Mucosa of descending colon (tissue), 3 donors: ENCODE data around the gene PGM2. TPM values are rescaled to one million over a fixed set of nuclear protein-coding genes. Genes with fewer than 3 reads are reported as not detected.
"Not testable (repeated sequence)": the region's sequence is repeated elsewhere in the genome, so short reads cannot be mapped to it uniquely, and the experiment has no call there.

ENCODE experiments used
- ATAC-seq: fragments of 200-7000 bp; cut with Tn5 transposase; one replicate; pipeline ENCODE4 v1.9.1; 2020; ENCODE audit warnings: mild to moderate bottlenecking, moderate library complexity
- DNase-seq, 3 donors: peaks; one replicate each; pipeline ENCODE4 v3.0.0-alpha.2; 2020
- H3K36me3 ChIP-seq: fragments of 200-600 bp; one replicate; pipeline ENCODE4 v1.8.0; 2021; ENCODE audit warnings: low read depth, mild to moderate bottlenecking
- H3K4me1 ChIP-seq: fragments of 200-600 bp; one replicate; pipeline ENCODE4 v1.8.0; 2021; ENCODE audit warnings: low read depth, mild to moderate bottlenecking
- H3K4me3 ChIP-seq: fragments of 200-600 bp; one replicate; pipeline ENCODE4 v1.8.0; 2021; ENCODE audit warnings: mild to moderate bottlenecking
- H3K9me3 ChIP-seq: fragments of 200-600 bp; one replicate; pipeline ENCODE4 v1.8.0; 2021; ENCODE audit warnings: mild to moderate bottlenecking
- CTCF ChIP-seq: fragments of 200-600 bp; IDR thresholded peaks from one replicate; pipeline ENCODE4 v1.8.0; 2022; ENCODE audit warnings: antibody characterized with exemption, mild to moderate bottlenecking
- intact Hi-C, 2 donors: fragments of 100-400 bp; cut with DNase I in 1 of 2; cut with micrococcal nuclease in 1 of 2; formaldehyde crosslinking; loops; one replicate each; pipeline versions ENCODE4 v1.11.0 to v1.11.1; 2022; cut with DNase I, micrococcal nuclease
- total RNA-seq, 3 donors: library from RNA; stranded (reverse); fragmentation: NEBNext Ultra II Directional in 2 of 3; extraction: Animal tissue kit (Norgen Biotek cat#: 25700) in 2 of 3; gene quantifications; one replicate each; pipeline versions ENCODE4 v1.2.1 to v1.2.4, GENCODE V29; 2021 to 2023
- donor health status: DM: no; HTN: no; CAD: no; lungs with moderate emphysema.
- donor health status: DM: no; HTN: no; CAD: no.
- donor health status: DM: no; HTN: yes; CAD: no.

Gene PGM2
- total RNA-seq, 3 donors from 2014 or later, result 22.1 to 36.8 (median 27.4) TPM

- Histone ChIP-seq H3K4me3 (no peak overlapping the region), H3K4me1 (no peaks in the 10 kb centered on the region), H3K9me3 (peaks cover 2% of the 10 kb centered on the region), H3K36me3 (no peaks in the 10 kb centered on the region)
- DNase-seq (no peak), ATAC-seq (no peak)
- intact Hi-C loops, result no loop called here
- no peak for TF ChIP-seq CTCF
Measured at GRCh38 chr4:37816719-37817118, 9.8 kb upstream of the PGM2 start.

- intact Hi-C loops, result no loop called here
- peaks cover 2% of the 10 kb centered on the region for H3K9me3 ChIP-seq
- ATAC-seq (no peak), DNase-seq (no peak)
- H3K4me3 ChIP-seq, result no peak overlapping the region
- H3K4me1 ChIP-seq, result no peaks in the 10 kb centered on the region
- TF ChIP-seq CTCF, result no peak
- no peaks in the 10 kb centered on the region for H3K36me3 ChIP-seq
Measured at GRCh38 chr4:37818752-37819151, 7.7 kb upstream of the PGM2 start.

- not testable (repeated sequence) for H3K4me1 ChIP-seq, ATAC-seq, H3K36me3 ChIP-seq, H3K4me3 ChIP-seq, DNase-seq, H3K9me3 ChIP-seq
- intact Hi-C loops, result loop anchor here in 1 of 2 donors (10.0 kb wide), 1 partner anchor 214 kb away; no protein-coding TSS in a partner anchor
Measured at GRCh38 chr4:37820458-37820857, 6.0 kb upstream of the PGM2 start.

- ATAC-seq, result no peak
- DNase-seq, result no peak
- H3K4me3 ChIP-seq, result no peak overlapping the region
- intact Hi-C loops, result loop anchor here in 1 of 2 donors (10.0 kb wide), 1 partner anchor 213 kb away; no protein-coding TSS in a partner anchor
- no peaks in the 10 kb centered on the region for H3K36me3 ChIP-seq
- TF ChIP-seq CTCF, result no peak
- H3K9me3 ChIP-seq, result peaks cover 2% of the 10 kb centered on the region
- H3K4me1 ChIP-seq, result no peaks in the 10 kb centered on the region
Measured at GRCh38 chr4:37821953-37822605, 4.4 kb upstream of the PGM2 start.

GRCh38 chr4:37825501-37825900 lies 985 bp upstream of the PGM2 start:
- DNase-seq, H3K9me3 ChIP-seq, H3K4me1 ChIP-seq, H3K36me3 ChIP-seq, ATAC-seq: not testable (repeated sequence)
- intact Hi-C loops, result loop anchor here in 1 of 2 donors (10.0 kb wide), 1 partner anchor 209 kb away; no protein-coding TSS in a partner anchor
- H3K4me3 ChIP-seq, result peak overlapping the region; percentile 55

GRCh38 chr4:37825968-37826294 lies 555 bp upstream of the PGM2 start:
- peak in 1 of 3 donors; percentile 42 for DNase-seq
- Histone ChIP-seq H3K4me1 (no peaks in the 10 kb centered on the region), H3K9me3 (no peaks in the 10 kb centered on the region), H3K36me3 (no peaks in the 10 kb centered on the region), H3K4me3 (peak overlapping the region; percentile 55)
- ATAC-seq, result peak; percentile 31
- TF ChIP-seq CTCF, result no peak
- intact Hi-C loops, result loop anchor here in 1 of 2 donors (10.0 kb wide), 1 partner anchor 209 kb away; no protein-coding TSS in a partner anchor
